Activated CD8-positive, alpha-beta memory T cell treated with anti-CD3 and anti-CD28 coated beads, Interleukin-2, amount 50 U/mL, for 1 hour (primary cell): ENCODE data around the gene DGKE.

Experiments used
- DNase-seq: peaks from one replicate; pipeline ENCODE4 v3.0.0-alpha.2; 2020; ENCODE audit errors: extremely low read depth

Gene DGKE

GRCh38 chr17:56849131-56849530 lies 15.2 kb downstream of the DGKE start:
- DNase-seq = no peak

GRCh38 chr17:56850591-56850990 lies 16.6 kb downstream of the DGKE start:
- no peak for DNase-seq

GRCh38 chr17:56851008-56851407 lies 17.1 kb downstream of the DGKE start:
- no peak for DNase-seq

GRCh38 chr17:56861899-56862298 lies 27.9 kb downstream of the DGKE start:
- no peak for DNase-seq

- no peak for DNase-seq
These were observed 30.0 kb downstream of the DGKE start for GRCh38 chr17:56863974-56864373.

GRCh38 chr17:56866076-56866475 lies 32.1 kb downstream of the DGKE start:
- no peak for DNase-seq

GRCh38 chr17:56866496-56866895 lies 32.5 kb downstream of the DGKE start:
- DNase-seq = no peak

GRCh38 chr17:56867948-56868376 lies 34.0 kb downstream of the DGKE start:
- DNase-seq = no peak

- DNase-seq = no peak
These were observed 34.8 kb downstream of the DGKE start for GRCh38 chr17:56868716-56869115.

- DNase-seq = no peak
These were observed 36.2 kb downstream of the DGKE start for GRCh38 chr17:56870081-56870651.

GRCh38 chr17:56876766-56877179 lies 42.8 kb downstream of the DGKE start:
- DNase-seq = no peak

- no peak for DNase-seq
These were observed 45.3 kb downstream of the DGKE start for GRCh38 chr17:56879280-56879679.

- no peak for DNase-seq
These were observed 46.2 kb downstream of the DGKE start for GRCh38 chr17:56880133-56880532.

GRCh38 chr17:56880571-56880970 lies 46.6 kb downstream of the DGKE start:
- DNase-seq = no peak

GRCh38 chr17:56881685-56882295 lies 47.8 kb downstream of the DGKE start:
- no peak for DNase-seq

GRCh38 chr17:56883616-56884015 lies 49.7 kb downstream of the DGKE start:
- no peak for DNase-seq

GRCh38 chr17:56884483-56885311 lies 50.7 kb downstream of the DGKE start:
- no peak for DNase-seq

- DNase-seq = no peak
These were observed 51.3 kb downstream of the DGKE start for GRCh38 chr17:56885312-56885657.

- DNase-seq = no peak
These were observed 52.4 kb downstream of the DGKE start for GRCh38 chr17:56886288-56886731.

- DNase-seq = no peak
These were observed 53.2 kb downstream of the DGKE start for GRCh38 chr17:56887105-56887504.

- no peak for DNase-seq
These were observed 53.9 kb downstream of the DGKE start for GRCh38 chr17:56887552-56888467.

- DNase-seq = no peak
These were observed 56.4 kb downstream of the DGKE start for GRCh38 chr17:56890390-56890789.
